ENCODE data around the gene IL37.

DNA sequence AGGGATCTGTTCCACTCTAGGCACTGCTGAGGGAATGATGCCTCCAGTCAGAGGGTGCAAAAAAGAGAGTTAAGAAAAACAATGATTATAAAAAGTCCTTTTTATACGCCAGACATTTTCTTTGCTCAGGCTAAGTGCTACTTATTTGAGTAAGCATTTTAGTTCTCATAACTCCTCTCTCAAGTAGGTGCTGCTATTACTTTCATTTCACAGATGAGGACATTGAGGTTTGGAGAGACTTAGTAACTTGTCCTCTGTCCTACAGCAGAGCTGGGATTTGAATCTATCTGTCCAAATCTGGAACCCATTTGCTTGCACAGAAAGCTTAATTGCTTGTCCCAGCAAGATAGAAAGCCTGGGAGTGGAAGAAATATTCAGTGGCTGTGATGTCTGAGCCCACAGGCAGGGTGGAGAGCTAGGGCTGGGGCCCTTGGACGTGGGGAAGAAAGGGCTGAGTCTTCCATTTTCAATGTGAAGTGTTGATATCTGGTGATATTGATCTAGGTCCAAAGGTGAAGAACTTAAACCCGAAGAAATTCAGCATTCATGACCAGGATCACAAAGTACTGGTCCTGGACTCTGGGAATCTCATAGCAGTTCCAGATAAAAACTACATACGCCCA is 5.8 kb downstream of the IL37 start:
- TF ChIP-seq, protein P1, sequence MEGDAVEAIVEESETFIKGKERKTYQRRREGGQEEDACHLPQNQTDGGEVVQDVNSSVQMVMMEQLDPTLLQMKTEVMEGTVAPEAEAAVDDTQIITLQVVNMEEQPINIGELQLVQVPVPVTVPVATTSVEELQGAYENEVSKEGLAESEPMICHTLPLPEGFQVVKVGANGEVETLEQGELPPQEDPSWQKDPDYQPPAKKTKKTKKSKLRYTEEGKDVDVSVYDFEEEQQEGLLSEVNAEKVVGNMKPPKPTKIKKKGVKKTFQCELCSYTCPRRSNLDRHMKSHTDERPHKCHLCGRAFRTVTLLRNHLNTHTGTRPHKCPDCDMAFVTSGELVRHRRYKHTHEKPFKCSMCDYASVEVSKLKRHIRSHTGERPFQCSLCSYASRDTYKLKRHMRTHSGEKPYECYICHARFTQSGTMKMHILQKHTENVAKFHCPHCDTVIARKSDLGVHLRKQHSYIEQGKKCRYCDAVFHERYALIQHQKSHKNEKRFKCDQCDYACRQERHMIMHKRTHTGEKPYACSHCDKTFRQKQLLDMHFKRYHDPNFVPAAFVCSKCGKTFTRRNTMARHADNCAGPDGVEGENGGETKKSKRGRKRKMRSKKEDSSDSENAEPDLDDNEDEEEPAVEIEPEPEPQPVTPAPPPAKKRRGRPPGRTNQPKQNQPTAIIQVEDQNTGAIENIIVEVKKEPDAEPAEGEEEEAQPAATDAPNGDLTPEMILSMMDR (IDR thresholded peaks at IDR 0.05), result no peak
- TF ChIP-seq POLR2A (IDR thresholded peaks at IDR 0.05) (no peak), EP300 (IDR thresholded peaks at IDR 0.05) (no peak), POLR2AphosphoS5 (IDR thresholded peaks at IDR 0.05) (no peak)

Data from gastroesophageal sphincter (tissue), 3 donors.